Activated CD8-positive, alpha-beta memory T cell treated with anti-CD3 and anti-CD28 coated beads, Interleukin-2, amount 50 U/mL, for 4 hours (primary cell): ENCODE results near the gene CDK16.

Experiments used
- DNase-seq: peaks from one replicate; pipeline ENCODE4 v3.0.0-alpha.2; 2020

Gene CDK16

GRCh38 chrX:47186096-47186740 is 32.3 kb upstream of the CDK16 start:
- no peak for DNase-seq

- no peak for DNase-seq
These were observed 31.3 kb upstream of the CDK16 start for GRCh38 chrX:47187106-47187677.

- no peak for DNase-seq
These were observed 28.6 kb upstream of the CDK16 start for GRCh38 chrX:47189906-47190305.

- DNase-seq, result peak; percentile 79
These were observed 27.8 kb upstream of the CDK16 start for GRCh38 chrX:47190445-47191269.

GRCh38 chrX:47191331-47191730 is 27.1 kb upstream of the CDK16 start:
- peak; percentile 55 for DNase-seq

- DNase-seq, result no peak
These were observed 26.6 kb upstream of the CDK16 start for GRCh38 chrX:47191806-47192401.

GRCh38 chrX:47193475-47194193 is 24.8 kb upstream of the CDK16 start, which contains the start of gene UBA1:
Gene UBA1 (plus strand): TSS chrX:47193829. CDS start chrX:47198803, 4,974 bp downstream.
- DNase-seq, result peak; percentile 98

GRCh38 chrX:47194194-47194787 is 24.2 kb upstream of the CDK16 start:
- no peak for DNase-seq

- no peak for DNase-seq
These were observed 22.4 kb upstream of the CDK16 start for GRCh38 chrX:47196098-47196497.

GRCh38 chrX:47197526-47197925 is 21.0 kb upstream of the CDK16 start:
- DNase-seq, result no peak

- DNase-seq, result no peak
These were observed 20.3 kb upstream of the CDK16 start for GRCh38 chrX:47198026-47198686.

GRCh38 chrX:47198687-47199080 is 19.8 kb upstream of the CDK16 start:
- no peak for DNase-seq

GRCh38 chrX:47199286-47199685 is 19.2 kb upstream of the CDK16 start:
- no peak for DNase-seq

GRCh38 chrX:47200385-47201150 is 17.9 kb upstream of the CDK16 start:
- no peak for DNase-seq

GRCh38 chrX:47201345-47201944 is 17.0 kb upstream of the CDK16 start:
- DNase-seq, result no peak

GRCh38 chrX:47202316-47202715 is 16.2 kb upstream of the CDK16 start:
- DNase-seq, result no peak

- DNase-seq, result no peak
These were observed 15.6 kb upstream of the CDK16 start for GRCh38 chrX:47202877-47203276.

- no peak for DNase-seq
These were observed 13.5 kb upstream of the CDK16 start for GRCh38 chrX:47204970-47205369.

- DNase-seq, result no peak
These were observed 12.2 kb upstream of the CDK16 start for GRCh38 chrX:47206316-47206715.

GRCh38 chrX:47208108-47208507 is 10.4 kb upstream of the CDK16 start:
- DNase-seq, result no peak
